LNCaP clone FGC (cell line): ENCODE results near the gene NUP85.
"Not testable (repeated sequence)": the region's sequence is repeated elsewhere in the genome, so short reads cannot be mapped to it uniquely, and the experiment has no call there.

Source experiments
- DNase-seq: peaks from one replicate; pipeline ENCODE4 v3.0.0-alpha.2; 2011; ENCODE audit warnings: low read depth
- H3K4me3 ChIP-seq: 2 replicates; pipeline ENCODE4 v1.5.1; 2011; ENCODE audit warnings: mild to moderate bottlenecking, low read depth, low read length, control low read depth
- TF ChIP-seq, protein P1 (sequence below): IDR thresholded peaks from 2 replicates; pipeline ENCODE4 v1.5.1; 2012; ENCODE audit warnings: mild to moderate bottlenecking; ENCODE audit not compliant: control insufficient read depth, insufficient read depth; ENCODE audit errors: extremely low read depth

NUP85 gene

DNA sequence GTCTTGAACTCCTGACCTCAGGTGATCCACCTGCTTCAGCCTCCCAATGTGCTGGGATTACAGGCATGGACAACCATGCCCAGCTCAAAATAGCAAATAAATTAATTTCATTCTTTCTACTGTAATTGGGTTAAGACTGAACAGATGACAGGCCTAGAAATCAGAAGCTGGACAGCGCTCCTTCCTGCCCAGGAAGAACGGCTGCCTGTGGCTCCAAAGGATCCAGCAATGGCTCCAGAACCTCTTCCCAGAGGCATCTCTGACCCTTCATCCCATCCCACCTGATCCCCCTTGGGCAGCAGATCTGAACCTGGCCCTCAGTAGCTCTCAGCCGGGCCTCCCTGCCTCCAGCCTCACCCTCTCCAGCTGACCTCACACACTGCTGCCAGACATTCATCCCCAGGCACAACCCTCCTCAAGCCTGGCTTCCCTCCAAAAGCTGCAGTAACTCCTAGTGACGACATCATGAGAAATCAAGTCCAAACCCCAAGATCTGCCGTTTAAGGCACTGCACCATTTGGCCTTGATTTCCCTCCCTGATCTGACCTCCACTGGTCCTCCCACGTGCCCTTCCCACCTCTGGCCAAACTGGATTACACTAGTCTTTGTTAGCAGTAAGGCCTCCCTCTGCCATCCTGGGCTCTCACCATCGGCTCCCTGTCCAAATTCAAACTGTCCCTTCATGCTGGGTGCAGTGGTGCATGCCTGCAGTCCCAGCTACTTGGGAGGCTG lies 68.7 kb downstream of the NUP85 start:
- TF ChIP-seq, protein P1, sequence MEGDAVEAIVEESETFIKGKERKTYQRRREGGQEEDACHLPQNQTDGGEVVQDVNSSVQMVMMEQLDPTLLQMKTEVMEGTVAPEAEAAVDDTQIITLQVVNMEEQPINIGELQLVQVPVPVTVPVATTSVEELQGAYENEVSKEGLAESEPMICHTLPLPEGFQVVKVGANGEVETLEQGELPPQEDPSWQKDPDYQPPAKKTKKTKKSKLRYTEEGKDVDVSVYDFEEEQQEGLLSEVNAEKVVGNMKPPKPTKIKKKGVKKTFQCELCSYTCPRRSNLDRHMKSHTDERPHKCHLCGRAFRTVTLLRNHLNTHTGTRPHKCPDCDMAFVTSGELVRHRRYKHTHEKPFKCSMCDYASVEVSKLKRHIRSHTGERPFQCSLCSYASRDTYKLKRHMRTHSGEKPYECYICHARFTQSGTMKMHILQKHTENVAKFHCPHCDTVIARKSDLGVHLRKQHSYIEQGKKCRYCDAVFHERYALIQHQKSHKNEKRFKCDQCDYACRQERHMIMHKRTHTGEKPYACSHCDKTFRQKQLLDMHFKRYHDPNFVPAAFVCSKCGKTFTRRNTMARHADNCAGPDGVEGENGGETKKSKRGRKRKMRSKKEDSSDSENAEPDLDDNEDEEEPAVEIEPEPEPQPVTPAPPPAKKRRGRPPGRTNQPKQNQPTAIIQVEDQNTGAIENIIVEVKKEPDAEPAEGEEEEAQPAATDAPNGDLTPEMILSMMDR, result no peak
- DNase-seq, result no peak
- no peak overlapping the region for H3K4me3 ChIP-seq

DNA sequence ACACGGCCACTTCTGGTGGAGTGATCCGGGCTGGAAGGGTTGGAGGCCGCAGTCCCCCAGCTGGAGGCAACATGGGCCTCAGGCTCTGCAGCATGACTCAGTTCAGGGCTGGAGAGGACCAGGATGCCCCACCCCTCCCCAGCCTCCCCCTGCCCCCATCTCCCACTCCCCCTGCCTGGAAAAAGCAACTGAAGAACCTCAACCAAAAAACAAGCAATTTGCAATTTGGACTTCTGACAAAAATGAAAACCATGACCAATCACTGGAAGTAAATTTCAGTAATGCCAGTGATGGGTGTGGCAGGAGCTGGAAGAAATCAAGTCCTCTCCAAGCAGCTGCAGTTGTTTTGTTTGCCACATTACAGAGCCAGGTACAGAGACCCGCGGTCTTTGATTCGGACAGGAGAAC lies 72.2 kb downstream of the NUP85 start:
- no peak overlapping the region for H3K4me3 ChIP-seq
- no peak for DNase-seq
- TF ChIP-seq, protein P1, result no peak

DNA sequence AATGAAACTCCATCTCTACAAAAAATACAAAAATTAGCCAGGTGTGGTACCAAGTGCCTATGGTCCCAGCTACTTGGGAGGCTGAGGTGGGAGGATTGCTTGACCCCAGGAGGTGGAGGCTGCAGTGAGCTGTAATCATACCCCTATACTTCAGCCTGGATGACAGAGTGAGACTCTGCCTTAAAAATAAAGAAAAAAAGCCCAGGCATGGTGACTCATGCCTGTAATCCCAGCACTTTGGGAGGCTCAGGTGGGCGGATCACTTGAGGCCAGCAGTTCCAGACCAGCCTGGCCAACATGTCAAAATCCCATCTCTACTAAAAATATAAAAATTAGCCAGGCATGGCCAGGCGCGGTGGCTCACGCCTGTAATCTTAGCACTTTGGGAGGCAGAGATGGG lies 74.7 kb downstream of the NUP85 start:
- H3K4me3 ChIP-seq, DNase-seq: not testable (repeated sequence)

DNA sequence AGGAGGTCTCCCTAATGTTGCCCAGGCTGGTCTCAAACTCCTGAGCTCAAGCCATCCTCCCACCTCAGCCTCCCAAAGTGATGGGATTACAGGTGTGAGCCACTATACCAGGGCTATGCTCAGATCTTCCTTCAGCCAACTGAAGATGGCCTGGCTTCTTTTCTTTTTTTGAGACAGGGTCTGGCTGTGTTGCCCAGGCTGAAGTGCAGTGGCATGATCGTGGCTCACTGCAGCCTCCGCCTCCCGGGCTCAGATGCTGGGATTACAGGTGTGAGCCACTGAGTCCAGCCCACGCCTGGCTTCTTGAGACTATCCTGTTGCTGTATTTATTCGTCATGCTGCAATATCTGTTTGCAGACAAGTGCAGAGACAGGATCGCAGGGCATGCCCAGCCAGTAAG lies 79.6 kb downstream of the NUP85 start:
- no peak for DNase-seq
- no peak overlapping the region for H3K4me3 ChIP-seq

More for the DNA sequence above, 79.6 kb downstream of the NUP85 start:
- TF ChIP-seq, protein P1, result no peak
